Stimulated activated CD4-positive, alpha-beta T cell treated with anti-CD3 and anti-CD28 coated beads, Interleukin-1b, Interleukin-23, amount 100 ng/mL, for 48 hours (primary cell): ENCODE data around the gene F7.
"Not testable (repeated sequence)": the region's sequence is repeated elsewhere in the genome, so short reads cannot be mapped to it uniquely, and the experiment has no call there.

Experiments used
- DNase-seq: peaks from one replicate; pipeline ENCODE4 v3.0.0-alpha.2; 2020

F7 gene

DNA sequence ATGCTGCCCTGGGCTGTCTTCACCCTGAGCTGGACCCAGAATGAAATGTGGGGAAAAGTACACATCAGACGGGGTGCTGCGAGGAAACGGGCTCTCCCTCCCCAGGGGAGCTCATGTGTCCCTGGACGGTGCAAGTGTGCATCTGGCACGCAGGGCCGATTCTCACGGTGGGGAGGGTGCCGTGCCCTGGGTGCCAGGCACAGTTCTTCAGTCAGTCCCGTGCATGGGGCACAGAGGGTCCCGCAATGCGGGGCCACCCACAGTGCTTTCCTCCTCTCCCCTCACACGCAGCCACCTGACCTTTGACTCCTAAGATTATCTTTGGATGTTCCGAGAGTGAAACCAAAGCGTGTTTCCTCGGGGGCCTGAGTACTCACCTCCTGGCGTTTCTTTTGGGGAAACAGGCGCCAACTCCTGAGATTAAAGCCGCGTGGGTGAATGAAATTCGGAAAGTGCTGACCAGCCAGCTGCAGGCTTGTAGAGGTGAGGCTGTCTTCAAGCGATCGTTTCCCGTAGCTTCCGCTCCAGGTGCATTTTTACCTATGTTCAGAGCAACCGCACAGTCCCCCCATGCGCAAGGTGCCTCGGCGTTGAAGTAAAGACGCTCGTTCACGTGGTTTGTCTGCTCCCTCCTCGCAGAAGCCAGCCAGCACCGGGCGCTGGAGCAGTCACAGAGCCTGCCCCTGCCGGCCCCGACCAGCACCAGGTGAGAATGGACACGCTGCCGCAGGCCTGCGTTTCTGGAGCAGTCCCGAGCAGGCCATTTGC lies 17.5 kb upstream of the F7 start:
- DNase-seq: no peak

DNA sequence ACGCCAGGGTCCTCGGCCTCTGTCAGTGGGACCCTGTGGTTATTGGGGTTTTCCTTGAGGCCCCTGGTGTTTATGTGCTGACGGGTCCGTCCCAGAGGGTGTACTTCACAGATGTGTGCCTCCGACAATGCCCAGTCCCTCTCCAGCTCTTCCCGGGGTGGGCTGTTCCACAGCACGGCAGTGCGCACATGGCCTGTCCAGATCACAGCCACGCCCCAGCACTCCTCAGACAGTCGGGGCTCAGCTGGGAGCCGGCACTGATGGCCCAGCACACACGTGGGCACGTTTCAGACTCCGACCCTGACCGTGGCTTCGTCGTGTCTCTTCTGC lies 16.9 kb upstream of the F7 start:
- no peak for DNase-seq

DNA sequence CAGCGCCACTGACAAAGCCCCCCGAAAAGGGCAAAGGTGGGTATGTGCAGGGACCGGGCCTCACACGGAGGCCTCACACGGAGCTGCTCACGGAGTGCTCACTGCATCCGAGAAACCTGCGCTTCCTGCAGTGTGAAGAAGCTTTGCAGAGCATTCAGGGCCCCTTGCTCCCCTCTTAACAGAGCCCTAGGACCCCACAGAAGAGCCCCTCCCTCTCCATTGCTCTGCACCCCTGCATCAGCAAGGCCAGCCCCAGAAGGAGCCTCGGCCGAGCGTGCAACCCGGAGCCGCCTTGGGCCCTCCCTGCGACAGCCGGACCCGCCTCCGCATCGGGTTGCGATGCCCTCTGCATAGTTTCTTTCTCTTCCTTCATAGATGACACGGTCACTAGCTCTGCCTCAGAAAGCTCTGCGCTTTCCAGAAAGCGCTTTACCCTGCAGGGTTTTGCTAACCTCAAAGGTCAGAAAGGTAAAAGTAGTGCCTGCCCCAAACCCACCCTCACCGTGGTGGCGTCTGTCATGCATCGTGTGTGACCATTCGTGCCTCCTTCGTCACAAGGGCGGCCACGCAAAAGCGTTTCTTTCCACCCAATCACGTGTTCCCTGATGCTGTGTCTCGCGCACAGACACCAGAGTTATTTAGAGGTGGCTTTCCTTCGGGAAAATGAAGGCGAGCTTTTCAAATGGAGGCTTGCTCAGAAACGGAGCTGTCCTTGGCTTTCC lies 15.7 kb upstream of the F7 start:
- no peak for DNase-seq

DNA sequence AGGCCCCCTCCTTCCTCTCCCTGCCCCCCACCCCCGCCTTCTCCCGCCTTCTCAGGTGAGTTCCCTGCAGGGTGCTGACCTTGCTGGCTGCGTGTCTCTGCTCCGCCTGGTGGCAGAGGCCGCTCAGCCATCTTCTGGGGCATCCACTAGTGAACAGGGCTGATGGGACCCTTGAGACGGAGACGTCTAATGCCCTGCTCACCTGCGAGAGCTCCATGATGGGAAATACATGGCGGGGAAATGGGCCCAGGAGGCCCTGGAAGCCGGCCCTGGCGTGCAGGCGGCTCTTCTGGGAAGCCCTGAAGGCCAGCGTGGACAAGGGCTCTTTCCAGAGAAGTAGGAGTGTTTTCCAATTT lies 15.2 kb upstream of the F7 start:
- DNase-seq: no peak

DNA sequence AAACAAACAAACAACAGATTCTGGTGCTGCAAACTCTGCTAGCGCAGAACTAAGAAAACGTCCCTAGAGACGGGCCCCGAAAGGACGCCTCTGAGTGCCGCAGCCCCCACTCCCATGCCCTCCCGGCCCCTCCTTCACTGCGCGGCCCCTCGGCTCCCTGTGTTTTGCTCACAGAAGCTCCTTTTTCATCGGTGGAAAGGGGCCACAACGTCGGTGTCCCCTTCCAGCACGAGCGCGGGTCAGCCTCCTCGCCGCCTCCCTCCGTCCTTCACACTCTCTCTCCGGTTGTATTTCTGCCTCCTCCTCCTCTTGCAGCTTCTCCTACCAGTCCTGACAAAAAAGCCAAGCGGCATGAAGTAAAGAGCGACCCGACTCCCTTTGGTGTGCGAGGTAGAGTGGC lies 14.8 kb upstream of the F7 start:
- no peak for DNase-seq

DNA sequence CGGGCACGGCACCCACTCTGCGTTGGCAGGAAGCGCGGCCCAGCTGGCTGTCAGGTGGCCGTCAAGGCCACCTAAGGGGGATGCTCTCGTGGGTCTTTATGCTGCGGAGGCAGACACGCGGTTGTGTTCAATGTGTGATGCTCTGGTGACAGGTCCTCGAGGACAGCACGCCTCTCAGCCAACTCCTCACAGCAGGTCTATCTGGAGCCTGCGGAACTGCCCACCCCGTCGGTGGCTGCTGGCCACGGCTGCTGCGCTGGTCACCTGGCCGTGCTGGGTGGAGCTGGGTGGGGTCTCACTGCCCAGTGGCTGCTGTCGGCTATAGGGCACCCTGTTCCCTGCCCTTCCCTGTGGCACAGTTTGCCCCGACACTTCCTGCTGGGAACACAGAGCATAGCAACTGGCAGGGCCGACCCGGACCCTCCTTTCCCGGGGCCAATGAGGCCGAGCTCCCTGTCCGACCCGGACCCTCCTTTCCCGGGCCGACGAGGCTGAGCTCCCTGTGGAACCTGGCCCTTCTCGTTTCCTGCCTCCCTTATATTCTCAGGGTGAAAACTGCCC lies 14.3 kb upstream of the F7 start:
- DNase-seq: no peak

DNA sequence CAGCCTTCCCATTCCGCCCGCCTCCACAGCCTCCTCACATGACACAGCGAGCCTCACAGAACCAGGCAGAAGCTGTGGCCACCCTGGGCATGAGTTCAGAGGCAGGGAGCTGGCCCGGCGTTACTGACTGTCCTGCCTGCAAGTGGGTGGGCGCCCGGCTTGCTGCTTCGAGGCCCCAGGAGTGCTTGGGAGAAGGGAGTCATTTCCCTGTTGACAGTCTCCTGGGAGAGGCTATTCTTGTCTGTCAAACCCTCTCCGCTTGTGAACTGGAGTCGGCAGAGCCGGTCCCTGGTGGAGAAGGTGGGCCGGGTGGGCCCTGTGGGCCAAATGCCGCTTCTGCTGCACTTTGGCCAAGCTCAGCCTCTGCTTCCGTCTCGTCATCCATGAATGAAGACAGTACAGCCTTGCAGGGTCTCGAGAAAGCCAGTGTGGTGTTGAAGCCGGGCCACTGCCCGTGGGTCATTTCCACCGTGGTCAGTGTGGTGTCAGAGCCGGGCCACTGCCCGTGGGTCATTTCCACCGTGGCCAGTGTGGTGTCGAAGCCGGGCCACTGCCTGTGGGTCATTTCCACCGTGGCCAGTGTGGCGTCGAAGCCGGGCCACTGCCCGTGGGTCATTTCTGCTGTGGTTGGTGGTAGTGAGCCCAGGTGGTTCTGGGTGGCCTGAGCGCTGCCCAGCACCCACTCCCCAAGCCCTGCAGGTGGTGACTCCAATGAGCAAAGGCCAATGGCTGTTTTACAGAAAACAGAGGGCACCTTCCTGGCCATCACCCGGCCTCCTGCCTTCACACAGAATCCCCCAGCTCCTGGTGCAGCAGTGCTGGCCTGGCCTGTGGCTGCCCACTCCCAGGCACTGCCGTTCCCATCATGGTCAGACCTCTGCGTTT lies 13.5 kb upstream of the F7 start:
- DNase-seq: no peak

DNA sequence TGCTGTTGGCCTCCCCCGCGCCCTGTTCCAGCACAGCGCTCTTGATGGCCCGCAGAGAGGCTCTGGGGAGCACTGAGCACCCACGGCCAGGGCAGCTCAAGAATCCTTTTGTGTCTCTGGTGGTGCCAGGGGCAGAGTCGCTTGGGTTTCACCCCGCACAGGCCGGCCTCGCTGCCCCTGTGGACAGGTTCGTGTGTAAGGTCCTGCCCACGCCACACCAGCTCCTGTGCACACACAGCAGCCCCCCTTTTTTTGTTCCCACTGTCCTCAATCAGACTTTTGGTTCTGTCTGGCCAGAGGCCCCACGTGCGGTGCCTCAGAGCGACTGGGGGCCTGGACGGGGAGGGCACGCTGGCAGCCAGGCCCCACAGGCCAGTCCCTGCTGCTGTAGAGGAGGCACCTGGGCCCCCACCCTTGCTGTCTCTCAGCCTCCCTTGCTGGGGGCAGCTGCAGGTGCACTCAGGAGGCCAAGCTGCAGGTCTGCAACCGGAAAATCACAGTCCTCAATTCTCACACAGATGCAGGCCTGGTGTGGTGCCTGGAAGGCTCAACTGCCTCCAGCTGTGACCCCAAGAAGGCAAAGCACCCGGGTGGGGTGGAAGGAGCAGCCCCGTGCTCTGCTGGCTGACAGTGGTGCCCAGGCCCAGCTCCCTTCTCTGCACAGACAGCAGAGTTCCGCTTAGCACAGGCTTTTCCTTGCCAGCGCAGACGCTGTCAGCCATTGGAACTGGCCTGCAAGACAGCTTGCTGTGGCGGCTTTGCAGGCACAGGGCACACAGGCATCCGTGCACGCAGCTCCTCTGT lies 12.6 kb upstream of the F7 start:
- no peak for DNase-seq

DNA sequence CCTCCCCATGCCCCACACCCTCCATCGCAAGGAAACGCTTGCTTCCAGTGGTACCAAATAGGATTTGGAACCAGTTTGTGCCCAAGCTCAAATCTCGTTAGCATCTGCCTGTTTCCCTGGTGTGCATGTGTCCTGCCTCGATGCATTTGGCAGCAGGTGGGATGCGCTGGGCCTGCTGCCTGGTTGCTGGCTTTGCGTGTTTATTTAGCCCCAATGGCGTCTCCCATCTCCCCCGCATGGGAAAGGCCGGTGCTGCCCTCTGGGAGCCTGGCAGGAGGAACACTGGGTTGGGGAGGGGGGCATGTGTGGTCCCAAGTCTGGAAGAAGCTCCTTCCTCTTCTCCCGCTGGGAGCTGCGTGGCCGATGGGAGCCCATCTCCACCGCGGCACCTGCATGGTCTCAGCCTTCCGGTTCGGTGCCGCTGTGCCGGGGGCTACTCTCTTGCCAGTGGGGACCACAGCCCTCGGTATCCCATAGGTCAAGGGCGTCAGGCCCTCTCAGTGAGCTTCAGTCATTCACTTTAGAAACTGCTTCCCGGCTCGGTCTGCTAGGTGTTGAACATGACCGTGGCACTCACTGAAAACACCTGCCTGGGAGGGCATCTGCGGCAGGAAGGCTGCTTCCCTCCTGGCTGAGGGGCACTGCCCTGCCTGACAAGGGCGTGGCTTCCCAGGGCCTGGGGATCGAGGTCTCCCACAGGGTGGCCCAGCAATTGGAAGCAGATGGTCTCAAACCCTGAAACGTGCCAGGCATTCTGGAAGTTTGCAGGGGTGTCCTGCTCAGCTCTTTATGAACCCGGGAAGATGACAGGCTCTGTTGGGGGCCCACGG lies 11.8 kb upstream of the F7 start:
- no peak for DNase-seq

DNA sequence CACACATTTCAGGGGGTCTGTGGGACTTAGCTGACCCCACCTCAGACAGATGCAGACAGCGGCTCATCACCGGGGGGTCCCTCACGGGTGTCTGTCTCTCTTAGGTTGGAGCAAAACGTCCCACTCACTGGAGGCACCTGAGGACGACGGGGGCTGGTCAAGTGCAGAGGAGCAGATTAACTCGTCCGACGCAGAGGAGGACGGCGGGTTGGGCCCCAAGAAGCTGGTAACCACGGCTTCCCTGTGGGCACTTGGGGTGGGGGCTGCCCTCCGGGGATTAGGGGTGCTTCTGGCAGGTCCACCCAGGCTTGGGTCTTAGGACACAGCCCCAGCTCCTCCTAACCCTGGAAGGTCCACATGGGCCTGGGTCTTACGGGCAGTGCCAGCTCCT lies 11.2 kb upstream of the F7 start:
- DNase-seq: no peak

DNA sequence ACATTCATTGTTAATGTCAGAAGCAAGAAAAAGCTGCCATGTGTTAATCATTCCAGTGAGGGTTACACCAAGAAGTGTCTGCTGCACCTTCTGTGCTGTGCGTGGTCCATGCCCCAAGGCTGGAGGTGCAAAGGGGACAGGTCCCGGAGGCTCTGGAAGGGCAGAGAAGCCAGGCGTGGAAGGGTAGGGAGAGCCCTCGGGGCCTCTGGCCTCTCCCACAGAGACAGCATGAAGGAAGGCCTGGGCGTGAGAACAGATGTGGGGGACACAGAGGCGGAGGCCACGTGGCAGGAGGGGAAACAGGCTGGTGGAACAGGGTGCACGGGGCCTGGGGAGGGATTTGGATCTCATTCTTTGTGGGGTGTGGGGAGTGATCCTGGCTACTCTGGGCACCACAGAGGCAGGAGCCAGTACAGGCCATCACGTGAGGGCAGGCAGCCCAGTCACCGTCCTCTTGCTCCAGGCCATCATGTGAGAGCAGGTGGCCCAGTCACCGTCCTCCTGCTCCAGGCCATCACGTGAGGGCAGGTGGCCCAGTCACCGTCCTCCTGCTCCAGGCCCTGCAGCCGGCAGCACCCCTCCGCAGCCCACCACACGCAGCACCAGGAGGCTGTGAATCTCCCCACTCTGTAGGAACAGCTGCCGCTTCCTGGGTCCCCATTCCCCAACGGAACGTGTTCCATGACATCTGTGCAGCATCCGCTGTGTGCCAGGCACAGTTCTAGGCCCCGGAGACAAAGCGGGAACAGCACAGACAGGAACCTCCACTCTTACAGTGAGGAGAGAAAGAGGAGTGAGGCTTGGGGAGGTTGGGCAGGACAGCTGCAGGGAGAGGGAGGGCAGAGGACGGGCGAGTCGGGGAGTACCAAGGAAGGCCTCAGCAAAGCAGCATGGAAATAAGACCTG lies 10.2 kb upstream of the F7 start:
- DNase-seq: no peak

DNA sequence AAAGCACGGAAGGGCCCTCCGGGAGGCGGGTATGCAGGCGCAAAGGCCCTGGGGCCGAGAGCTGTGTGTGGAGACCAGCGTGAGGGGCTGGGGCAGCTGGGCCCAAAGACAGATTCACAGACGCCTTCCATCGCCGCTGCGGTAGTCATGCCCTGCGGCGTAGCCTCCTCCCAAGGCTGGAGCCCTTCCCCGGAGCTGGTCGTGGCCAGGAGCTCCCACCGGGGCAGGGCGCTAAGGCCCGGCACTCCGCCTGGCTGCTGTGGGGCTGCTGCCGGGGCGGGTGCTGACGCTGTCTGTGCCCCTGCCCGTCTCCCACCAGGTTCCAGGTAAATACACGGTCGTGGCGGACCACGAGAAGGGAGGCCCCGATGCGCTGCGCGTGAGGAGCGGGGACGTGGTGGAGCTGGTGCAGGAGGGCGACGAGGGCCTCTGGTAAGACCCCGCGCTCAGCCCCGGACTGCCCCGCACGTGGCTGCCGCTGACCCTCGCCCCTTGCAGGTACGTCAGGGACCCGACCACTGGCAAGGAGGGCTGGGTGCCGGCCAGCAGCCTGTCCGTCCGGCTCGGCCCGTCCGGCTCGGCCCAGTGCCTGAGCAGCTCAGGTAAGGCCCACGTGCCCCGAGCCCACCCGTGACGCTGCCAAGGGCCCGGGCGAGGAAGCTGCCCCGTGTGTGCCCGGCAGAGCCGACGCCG lies 9.4 kb upstream of the F7 start:
- no peak for DNase-seq

DNA sequence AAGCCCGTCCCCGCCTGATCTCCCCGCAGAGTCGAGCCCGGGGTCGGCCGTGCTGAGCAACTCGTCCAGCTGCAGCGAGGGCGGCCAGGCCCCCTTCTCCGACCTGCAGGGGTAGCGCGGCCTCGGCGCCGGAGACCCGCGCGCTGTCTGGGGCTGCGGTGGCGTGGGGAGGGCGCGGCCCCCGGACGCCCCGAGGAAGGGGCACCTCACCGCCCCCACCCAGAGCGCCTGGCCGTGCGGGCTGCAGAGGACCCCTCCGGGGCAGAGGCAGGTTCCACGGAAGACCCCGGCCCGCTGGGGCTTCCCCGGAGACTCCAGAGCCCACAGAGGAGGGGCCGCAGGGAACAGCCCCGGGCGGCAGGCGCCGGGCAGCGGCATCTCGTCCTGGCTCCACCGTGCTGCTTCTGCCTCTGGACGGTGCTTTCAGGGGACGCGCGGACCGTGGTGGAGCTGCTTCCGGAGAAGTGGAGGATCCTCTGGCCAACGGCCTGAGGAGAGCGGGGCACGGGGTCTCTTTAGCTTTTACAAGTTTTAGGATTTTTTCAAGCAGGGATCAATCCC lies 8.8 kb upstream of the F7 start:
- no peak for DNase-seq

DNA sequence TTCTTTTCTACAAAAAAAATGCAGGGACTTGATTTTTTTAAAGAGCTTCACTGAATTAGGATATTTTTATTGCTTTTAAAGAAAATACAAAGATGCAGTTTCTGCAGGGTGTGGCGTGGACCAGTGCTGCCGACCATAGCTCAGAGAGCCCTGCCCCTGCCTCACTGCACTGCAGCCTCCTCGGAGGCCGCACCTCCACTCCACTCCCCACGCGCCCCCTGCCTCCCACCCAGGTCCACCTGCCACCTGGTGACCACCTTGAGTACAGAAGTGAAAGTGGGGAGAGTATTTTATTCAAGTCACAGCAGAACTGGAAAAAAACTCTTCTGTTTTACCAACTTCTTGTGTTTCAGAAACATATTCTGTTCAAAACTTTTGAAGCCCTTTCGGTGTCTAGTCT lies 7.9 kb upstream of the F7 start:
- no peak for DNase-seq

DNA sequence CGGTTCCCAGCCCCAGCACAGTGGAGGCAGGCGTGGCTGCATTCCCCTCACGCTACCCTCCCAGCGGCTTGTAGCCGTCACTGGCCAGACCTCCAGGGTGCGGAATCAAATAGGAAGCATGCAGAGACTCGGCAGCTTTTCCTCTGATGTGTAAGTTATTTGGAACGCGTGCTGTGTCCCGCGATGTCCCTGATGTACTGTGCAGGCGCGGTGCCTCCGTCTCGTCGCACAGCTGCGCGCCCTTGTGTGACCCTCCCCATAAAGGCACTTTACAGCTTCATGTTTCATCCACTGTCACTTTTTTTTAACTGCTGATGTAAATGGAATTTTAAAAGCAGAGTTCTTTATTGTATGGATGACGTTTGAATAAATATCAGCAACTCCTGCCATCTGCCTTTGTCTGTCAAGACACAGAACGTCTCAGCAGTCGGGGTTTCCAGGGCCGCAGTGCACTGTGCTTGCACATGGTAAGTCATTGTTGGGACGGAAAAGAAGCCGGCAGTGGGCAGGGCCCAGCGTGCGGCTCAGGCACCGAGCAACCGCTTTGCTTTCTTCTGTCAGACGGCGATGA lies 7.3 kb upstream of the F7 start:
- no peak for DNase-seq

DNA sequence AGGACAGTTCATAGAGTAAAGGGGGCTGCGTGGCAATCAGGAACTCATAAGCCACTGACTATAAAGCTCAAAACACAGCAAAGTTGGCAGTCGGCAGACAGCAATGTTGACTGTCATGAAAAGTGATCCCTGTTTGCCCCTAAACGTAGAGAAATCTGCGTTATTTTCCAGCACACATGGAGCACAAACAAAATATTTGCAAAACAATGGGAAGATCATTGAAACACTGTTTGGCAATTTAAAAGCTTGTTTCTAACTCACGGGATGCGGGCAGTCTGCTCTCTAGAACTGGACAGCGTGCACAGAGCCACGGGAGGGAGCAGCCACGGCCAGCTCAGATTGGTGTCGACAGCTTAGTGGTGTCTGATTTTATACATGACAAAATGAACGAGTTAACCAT lies 6.4 kb upstream of the F7 start:
- DNase-seq: no peak

DNA sequence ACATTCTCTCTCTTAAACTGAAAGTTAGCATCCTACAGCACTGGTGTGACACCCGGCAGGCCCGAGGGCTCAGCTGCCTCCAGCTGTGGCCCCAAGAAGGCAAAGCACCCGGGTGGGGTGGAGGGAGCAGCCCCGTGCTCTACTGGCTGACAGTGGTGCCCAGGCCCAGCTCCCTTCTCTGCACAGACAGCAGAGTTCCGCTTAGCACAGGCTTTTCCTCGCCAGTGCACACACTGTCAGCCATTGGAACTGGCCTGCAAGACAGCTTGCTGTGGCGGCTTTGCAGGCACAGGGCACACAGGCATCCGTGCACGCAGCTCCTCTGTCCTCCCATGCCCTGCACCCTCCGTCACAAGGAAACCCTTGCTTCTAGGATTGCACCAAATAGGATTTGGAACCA lies 3.3 kb upstream of the F7 start:
- DNase-seq: not testable (repeated sequence)

DNA sequence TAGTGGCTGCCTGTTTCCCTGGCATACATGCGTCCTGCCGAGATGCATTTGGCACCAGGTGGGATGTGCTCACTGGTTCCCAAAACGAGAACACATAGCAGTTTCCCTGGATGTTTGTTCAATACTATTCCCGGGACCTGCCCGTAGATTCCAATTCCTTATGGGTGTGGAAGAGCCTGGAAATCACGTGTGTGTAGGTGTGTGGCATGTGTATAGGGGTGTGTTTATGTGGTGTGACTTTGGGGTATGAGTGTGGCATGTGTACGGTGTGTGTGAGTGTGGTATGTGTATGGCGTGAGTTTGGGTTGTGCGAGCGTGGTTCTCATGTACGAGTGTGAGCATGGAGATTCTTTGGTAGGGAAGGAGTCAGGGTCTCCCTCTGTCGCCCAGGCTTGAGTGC lies 2.9 kb upstream of the F7 start:
- DNase-seq: no peak

DNA sequence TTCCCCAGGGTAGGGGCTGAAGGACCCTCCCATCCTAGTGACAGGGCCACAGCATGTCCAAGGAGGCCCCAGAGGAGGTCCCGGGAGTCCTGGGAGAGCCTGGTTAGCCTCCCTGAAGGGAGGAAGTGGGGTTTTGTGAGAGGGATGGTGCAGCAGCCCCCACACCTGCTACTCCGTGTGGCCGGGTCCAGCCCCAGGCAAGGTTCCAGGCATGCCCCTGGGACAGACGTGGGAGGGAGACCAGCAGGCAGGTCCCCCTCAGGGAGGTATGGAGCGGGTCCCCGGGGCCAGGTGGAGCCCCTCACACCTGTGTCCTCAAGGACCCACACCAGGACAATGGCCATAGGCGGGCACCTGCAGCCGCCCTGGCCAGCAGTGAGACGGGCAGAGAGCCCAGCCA lies 1.9 kb upstream of the F7 start:
- no peak for DNase-seq
